ENCODE measurements around the gene CT47A1. TPM values are rescaled to one million over a fixed set of nuclear protein-coding genes. Genes with fewer than 3 reads are reported as not detected.

Gene CT47A1
- total RNA-seq (2022; extraction: Qiagen RNA extraction; ENCODE audit: low read depth), result not detected in 5 replicates

GRCh38 chrX:120985660-120986059 lies at the start of gene CT47A1:
TSS of gene CT47A1 (minus strand) at chrX:120985760. CDS start at chrX:120985529, 231 bp downstream.

GRCh38 chrX:120956500-120956899 lies 29.1 kb downstream of the CT47A1 start, which contains the start of gene CT47A7:
TSS of gene CT47A7 (minus strand) at chrX:120956600. CDS start at chrX:120956345, 255 bp downstream.

Other genes with a start within 250 kb of the CT47A1 start
- not detected in 5 replicates for gene CT47B1, start 109.9 kb downstream of the CT47A1 start, total RNA-seq (2022; extraction: Qiagen RNA extraction; ENCODE audit: low read depth)
- gene CT47A11, start 48.6 kb downstream of the CT47A1 start, total RNA-seq (2022; extraction: Qiagen RNA extraction; ENCODE audit: low read depth), result not detected in 5 replicates
- gene CT47A10, start 43.7 kb downstream of the CT47A1 start, total RNA-seq (2022; extraction: Qiagen RNA extraction; ENCODE audit: low read depth), result not detected in 5 replicates
- gene CT47A9, start 38.9 kb downstream of the CT47A1 start, total RNA-seq (2022; extraction: Qiagen RNA extraction; ENCODE audit: low read depth), result not detected in 5 replicates
- not detected in 5 replicates for gene CT47A8, start 34.0 kb downstream of the CT47A1 start, total RNA-seq (2022; extraction: Qiagen RNA extraction; ENCODE audit: low read depth)
- not detected in 5 replicates for gene CT47A7, start 29.2 kb downstream of the CT47A1 start, total RNA-seq (2022; extraction: Qiagen RNA extraction; ENCODE audit: low read depth)
- gene CT47A6, start 24.3 kb downstream of the CT47A1 start, total RNA-seq (2022; extraction: Qiagen RNA extraction; ENCODE audit: low read depth), result not detected in 5 replicates
- not detected in 5 replicates for gene CT47A5, start 19.4 kb downstream of the CT47A1 start, total RNA-seq (2022; extraction: Qiagen RNA extraction; ENCODE audit: low read depth)
- not detected in 5 replicates for gene CT47A4, start 14.6 kb downstream of the CT47A1 start, total RNA-seq (2022; extraction: Qiagen RNA extraction; ENCODE audit: low read depth)
- gene CT47A3, start 9.7 kb downstream of the CT47A1 start, total RNA-seq (2022; extraction: Qiagen RNA extraction; ENCODE audit: low read depth), result not detected in 5 replicates
- not detected in 5 replicates for gene CT47A2, start 4.8 kb downstream of the CT47A1 start, total RNA-seq (2022; extraction: Qiagen RNA extraction; ENCODE audit: low read depth)
- gene GLUD2, start 61.9 kb upstream of the CT47A1 start, total RNA-seq (2022; extraction: Qiagen RNA extraction; ENCODE audit: low read depth), result 1.8 to 2.6 TPM (median 2.5 TPM) in 5 replicates

All from A549 treated with GW870086 at 1 μM for 4 hours (cell line).